ENCODE results near the gene MISP3.

DNA sequence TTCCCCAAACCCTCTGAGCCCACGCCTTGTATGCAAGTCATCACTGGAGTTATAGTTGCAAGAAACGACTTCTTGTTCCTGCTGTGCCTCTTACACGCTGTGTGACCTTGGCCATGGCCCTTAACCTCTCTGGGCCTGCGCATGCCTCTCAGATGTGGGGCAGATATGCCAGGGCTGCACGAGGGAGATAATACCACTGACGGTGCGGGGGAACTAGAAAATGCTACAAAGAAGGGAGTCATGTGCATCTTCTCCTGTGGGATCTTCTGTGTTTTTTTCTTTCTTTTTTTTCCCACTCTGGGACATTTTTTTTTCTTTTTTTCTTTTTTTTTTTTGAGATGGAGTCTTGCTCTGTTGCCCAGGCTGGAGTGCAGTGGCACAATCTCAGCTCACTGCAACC lies 22.3 kb downstream of the MISP3 start:
- TF ChIP-seq, protein P1, sequence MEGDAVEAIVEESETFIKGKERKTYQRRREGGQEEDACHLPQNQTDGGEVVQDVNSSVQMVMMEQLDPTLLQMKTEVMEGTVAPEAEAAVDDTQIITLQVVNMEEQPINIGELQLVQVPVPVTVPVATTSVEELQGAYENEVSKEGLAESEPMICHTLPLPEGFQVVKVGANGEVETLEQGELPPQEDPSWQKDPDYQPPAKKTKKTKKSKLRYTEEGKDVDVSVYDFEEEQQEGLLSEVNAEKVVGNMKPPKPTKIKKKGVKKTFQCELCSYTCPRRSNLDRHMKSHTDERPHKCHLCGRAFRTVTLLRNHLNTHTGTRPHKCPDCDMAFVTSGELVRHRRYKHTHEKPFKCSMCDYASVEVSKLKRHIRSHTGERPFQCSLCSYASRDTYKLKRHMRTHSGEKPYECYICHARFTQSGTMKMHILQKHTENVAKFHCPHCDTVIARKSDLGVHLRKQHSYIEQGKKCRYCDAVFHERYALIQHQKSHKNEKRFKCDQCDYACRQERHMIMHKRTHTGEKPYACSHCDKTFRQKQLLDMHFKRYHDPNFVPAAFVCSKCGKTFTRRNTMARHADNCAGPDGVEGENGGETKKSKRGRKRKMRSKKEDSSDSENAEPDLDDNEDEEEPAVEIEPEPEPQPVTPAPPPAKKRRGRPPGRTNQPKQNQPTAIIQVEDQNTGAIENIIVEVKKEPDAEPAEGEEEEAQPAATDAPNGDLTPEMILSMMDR (conservative IDR thresholded peaks at IDR 0.05; ENCODE audit: low read depth in 2 of 2) = no peak
- no peak for TF ChIP-seq POLR2AphosphoS5 (IDR thresholded peaks at IDR 0.05; ENCODE audit: low read depth)
- no peak for TF ChIP-seq EZH2 (IDR thresholded peaks at IDR 0.05; ENCODE audit: low read depth, unreplicated experiment)
- TF ChIP-seq EZH2phosphoT487 (IDR thresholded peaks at IDR 0.05; ENCODE audit: unreplicated experiment) = no peak
- no peak for TF ChIP-seq JUNB (IDR thresholded peaks at IDR 0.05; ENCODE audit: unreplicated experiment)
- TF ChIP-seq, protein P2, sequence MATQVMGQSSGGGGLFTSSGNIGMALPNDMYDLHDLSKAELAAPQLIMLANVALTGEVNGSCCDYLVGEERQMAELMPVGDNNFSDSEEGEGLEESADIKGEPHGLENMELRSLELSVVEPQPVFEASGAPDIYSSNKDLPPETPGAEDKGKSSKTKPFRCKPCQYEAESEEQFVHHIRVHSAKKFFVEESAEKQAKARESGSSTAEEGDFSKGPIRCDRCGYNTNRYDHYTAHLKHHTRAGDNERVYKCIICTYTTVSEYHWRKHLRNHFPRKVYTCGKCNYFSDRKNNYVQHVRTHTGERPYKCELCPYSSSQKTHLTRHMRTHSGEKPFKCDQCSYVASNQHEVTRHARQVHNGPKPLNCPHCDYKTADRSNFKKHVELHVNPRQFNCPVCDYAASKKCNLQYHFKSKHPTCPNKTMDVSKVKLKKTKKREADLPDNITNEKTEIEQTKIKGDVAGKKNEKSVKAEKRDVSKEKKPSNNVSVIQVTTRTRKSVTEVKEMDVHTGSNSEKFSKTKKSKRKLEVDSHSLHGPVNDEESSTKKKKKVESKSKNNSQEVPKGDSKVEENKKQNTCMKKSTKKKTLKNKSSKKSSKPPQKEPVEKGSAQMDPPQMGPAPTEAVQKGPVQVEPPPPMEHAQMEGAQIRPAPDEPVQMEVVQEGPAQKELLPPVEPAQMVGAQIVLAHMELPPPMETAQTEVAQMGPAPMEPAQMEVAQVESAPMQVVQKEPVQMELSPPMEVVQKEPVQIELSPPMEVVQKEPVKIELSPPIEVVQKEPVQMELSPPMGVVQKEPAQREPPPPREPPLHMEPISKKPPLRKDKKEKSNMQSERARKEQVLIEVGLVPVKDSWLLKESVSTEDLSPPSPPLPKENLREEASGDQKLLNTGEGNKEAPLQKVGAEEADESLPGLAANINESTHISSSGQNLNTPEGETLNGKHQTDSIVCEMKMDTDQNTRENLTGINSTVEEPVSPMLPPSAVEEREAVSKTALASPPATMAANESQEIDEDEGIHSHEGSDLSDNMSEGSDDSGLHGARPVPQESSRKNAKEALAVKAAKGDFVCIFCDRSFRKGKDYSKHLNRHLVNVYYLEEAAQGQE (IDR thresholded peaks at IDR 0.05; ENCODE audit: unreplicated experiment) = no peak
- no peak for TF ChIP-seq ZNF114 (CRISPR knock-in tag; IDR thresholded peaks at IDR 0.05)
- no peak for TF ChIP-seq CREB1 (CRISPR knock-in tag; IDR thresholded peaks at IDR 0.05; ENCODE audit: low read depth)
- TF ChIP-seq, protein P3, sequence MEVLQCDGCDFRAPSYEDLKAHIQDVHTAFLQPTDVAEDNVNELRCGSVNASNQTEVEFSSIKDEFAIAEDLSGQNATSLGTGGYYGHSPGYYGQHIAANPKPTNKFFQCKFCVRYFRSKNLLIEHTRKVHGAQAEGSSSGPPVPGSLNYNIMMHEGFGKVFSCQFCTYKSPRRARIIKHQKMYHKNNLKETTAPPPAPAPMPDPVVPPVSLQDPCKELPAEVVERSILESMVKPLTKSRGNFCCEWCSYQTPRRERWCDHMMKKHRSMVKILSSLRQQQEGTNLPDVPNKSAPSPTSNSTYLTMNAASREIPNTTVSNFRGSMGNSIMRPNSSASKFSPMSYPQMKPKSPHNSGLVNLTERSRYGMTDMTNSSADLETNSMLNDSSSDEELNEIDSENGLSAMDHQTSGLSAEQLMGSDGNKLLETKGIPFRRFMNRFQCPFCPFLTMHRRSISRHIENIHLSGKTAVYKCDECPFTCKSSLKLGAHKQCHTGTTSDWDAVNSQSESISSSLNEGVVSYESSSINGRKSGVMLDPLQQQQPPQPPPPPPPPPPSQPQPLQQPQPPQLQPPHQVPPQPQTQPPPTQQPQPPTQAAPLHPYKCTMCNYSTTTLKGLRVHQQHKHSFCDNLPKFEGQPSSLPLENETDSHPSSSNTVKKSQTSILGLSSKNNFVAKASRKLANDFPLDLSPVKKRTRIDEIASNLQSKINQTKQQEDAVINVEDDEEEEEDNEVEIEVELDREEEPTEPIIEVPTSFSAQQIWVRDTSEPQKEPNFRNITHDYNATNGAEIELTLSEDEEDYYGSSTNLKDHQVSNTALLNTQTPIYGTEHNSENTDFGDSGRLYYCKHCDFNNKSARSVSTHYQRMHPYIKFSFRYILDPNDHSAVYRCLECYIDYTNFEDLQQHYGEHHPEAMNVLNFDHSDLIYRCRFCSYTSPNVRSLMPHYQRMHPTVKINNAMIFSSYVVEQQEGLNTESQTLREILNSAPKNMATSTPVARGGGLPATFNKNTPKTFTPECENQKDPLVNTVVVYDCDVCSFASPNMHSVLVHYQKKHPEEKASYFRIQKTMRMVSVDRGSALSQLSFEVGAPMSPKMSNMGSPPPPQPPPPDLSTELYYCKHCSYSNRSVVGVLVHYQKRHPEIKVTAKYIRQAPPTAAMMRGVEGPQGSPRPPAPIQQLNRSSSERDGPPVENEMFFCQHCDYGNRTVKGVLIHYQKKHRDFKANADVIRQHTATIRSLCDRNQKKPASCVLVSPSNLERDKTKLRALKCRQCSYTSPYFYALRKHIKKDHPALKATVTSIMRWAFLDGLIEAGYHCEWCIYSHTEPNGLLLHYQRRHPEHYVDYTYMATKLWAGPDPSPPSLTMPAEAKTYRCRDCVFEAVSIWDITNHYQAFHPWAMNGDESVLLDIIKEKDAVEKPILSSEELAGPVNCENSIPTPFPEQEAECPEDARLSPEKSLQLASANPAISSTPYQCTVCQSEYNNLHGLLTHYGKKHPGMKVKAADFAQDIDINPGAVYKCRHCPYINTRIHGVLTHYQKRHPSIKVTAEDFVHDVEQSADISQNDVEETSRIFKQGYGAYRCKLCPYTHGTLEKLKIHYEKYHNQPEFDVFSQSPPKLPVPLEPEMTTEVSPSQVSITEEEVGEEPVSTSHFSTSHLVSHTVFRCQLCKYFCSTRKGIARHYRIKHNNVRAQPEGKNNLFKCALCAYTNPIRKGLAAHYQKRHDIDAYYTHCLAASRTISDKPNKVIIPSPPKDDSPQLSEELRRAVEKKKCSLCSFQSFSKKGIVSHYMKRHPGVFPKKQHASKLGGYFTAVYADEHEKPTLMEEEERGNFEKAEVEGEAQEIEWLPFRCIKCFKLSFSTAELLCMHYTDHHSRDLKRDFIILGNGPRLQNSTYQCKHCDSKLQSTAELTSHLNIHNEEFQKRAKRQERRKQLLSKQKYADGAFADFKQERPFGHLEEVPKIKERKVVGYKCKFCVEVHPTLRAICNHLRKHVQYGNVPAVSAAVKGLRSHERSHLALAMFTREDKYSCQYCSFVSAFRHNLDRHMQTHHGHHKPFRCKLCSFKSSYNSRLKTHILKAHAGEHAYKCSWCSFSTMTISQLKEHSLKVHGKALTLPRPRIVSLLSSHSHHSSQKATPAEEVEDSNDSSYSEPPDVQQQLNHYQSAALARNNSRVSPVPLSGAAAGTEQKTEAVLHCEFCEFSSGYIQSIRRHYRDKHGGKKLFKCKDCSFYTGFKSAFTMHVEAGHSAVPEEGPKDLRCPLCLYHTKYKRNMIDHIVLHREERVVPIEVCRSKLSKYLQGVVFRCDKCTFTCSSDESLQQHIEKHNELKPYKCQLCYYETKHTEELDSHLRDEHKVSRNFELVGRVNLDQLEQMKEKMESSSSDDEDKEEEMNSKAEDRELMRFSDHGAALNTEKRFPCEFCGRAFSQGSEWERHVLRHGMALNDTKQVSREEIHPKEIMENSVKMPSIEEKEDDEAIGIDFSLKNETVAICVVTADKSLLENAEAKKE (CRISPR knock-in tag; IDR thresholded peaks at IDR 0.05) = no peak
- TF ChIP-seq STAT1 (IDR thresholded peaks at IDR 0.05; ENCODE audit: unreplicated experiment) = no peak

Measured in GM23338 (cell line).